Fibroblast of peridontal ligament (primary cell): ENCODE results near the gene ABHD1.
"Not testable (repeated sequence)": the region's sequence is repeated elsewhere in the genome, so short reads cannot be mapped to it uniquely, and the experiment has no call there.

Source experiments
- DNase-seq: peaks from one replicate; pipeline ENCODE4 v3.0.0-alpha.2; 2010; ENCODE audit errors: extremely low read depth

ABHD1 gene

DNA sequence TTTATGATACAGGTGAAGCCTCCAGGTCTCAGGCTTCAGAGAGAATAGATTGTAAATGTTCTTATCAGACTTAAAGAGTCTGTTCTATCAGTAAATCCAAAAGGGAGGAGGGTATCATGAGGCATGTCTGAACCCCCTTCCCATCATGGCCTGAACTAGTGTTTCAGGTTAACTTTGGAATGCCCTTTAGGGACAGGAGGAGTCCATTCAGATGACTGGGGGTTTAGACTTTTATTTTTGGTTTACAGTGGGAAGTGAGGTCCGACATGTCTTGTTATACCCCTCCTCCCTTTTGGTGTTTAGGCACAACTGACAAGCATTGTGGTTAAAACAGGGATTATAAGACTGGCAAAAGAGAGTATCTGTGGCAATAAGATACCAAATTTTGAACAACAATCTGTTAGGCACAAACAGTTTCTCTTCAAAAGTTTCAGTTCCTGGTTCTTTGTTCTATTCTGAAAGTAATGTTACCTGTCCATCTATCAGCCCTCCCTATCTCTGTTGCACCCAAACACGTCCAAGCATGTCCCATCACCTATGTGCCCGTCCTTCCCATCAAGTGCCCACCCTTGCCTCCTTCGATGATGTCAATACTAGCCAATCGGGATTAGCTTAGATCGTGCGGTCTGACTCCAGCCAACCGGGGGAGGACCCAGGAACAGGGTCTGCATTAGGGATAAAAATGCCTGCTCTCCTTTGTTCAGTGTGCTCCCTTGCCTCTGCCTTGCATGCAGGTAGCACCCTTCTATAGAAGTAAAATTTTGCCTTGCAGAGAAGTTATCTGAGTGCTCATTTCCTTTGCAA is 41.5 kb downstream of the ABHD1 start:
- no peak for DNase-seq

DNA sequence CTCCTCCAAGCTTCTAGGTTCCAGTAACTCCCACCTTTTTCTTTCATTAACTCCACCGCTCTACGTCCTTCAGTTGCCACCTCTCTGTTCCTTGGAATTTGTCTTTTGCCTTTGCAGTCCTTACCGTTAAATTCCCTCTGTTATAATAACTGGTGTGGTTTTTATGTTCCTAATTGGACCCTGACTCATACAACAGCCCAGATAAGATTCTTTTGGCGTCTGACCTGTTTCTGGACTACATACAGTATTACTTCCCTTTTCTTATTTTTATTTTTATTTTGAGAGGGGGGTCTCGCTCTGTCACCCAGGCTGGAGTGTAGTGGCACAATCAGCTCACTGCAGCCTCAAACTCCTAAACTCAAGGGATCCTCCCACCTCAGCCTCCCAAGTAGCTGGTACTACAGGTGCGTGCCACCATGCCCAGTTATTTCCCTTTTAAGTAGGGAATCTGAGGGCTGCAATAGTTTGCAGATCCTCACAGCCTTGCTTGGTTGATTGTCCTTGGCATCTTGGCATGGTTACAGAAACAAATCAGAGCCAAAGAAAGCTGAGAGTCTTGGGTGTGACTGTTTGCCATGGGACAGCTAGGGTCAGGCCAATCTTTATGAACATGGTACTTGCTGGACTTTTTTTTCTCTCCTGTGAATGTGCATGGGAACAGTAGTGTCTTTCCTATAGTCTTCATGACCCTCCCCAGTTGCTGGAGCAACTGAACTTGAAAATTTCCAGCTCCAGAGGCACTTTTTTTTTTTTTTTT is 47.1 kb downstream of the ABHD1 start:
- DNase-seq = no peak

DNA sequence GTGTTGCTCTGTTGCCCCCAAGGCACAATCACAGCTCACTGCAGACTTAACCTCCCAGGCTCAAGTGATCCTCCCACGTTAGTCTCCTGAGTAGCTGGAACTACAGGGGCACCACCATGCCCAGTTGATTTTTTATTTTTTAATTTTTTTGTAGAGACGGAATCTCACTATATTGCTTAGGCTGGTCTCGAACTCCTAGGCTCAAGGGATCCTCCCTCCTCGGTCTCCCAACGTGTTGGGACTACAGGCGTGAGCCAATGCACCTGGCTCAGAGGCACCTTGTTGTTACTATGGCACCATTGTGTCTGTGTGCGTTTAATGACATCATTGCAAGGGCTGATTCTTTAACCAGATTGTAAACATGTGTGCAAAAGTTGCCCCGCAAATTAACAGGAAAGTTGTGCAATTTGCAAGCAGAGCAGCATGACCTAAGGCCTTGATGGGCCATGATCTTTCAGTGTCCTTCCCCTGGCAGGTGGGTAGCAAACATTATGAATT is 47.8 kb downstream of the ABHD1 start:
- DNase-seq = peak; percentile 26

DNA sequence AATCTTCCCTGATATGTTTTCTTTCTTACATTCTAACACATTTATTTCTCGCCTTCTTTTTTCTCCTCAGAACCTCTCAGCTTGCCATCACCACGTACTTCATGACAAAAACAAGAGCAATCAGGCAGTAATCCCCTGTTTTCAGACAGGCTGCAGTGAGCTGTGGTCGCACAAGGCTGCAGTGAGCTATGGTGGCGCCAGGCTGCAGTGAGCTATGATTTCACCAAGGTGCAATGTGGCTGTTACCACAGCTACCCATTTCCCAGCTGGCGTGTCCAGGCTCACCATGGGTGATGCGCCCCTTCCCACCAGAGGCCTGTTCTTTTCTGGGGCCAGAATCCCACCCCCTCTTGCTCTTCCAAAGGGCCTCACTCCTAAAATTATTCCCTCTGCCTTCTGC is 51.0 kb downstream of the ABHD1 start:
- DNase-seq = no peak

DNA sequence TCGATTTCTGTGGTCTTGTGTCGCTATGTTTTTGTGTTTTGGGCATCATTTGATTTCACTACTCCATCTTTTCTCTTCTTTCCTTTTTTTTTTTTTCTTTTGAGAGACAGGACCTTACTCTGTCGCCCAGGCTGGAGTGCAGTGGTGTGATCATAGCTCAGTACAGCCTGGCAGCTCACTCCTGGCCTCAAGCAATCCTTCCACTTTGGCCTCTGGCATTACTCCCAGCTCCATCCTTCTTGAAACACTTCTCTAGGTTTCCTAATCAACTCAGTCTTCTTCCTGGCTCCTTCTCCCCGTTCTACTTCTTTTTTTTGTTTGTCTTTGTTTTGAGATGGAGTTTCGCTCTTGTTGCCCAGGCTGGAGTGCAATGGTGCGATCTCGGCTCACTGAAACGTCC is 51.7 kb downstream of the ABHD1 start:
- peak; percentile 28 for DNase-seq

DNA sequence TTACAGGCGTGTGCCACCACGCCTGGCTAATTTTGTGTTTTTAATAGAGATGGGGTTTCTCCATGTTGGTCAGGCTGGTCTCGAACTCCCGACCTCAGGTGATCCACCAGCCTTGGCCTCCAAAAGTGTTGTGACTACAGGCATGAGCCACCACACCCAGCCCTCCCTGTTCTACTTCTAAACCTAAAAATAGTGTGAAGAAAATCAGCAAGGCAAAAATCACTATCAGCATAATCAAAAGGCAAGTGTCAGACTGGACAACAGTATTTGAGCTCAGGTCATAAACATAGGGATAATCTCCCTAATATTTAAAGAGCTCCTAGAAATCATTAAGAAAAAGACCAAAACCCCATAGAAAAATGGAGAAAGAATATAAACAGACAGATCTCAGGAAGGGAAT is 52.2 kb downstream of the ABHD1 start:
- DNase-seq = not testable (repeated sequence)

DNA sequence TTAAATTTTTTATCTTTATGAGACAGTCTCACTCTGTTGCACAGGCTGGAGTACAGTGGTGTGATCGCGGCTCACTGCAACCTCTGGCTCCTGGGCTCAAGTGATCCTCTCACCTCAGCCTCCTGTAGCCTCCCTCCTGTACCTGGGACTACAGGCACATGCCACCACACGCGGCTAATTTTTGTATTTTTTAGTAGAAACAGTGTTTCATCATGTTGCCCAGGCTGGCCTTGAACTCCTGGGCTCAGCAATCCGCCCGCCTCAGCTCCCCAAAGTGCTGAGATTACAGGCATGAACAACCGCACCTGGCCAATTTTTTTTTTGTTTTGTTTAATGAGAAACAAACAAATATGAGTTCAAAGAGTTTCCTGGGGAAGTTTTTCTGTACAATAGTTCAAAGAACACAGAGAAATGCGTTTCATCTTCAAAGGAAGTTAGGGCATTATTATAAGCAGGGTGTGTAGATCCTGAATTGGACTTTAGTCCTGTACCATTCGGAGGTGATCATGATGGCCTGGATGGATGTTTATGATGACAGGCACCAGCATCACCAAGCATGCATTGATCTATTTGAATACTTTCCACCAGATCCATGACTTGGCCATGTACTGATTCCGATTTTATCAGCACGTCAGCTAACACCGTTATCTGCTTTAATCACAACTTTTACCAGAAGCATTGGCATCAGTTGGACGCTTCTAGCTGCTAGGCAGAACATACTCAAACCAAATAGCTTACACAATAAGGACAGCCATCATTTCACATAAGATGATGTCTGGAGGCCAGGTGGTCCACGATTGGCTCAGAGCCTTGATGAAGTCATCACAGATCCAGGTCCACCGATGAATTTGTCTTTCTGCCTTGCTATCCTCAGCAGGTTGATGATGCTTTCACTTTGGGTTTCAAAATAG is 54.1 kb downstream of the ABHD1 start:
- no peak for DNase-seq

GRCh38 chr2:27178469-27178868 is 54.9 kb downstream of the ABHD1 start:
- DNase-seq = no peak

GRCh38 chr2:27179344-27180000 is 55.9 kb downstream of the ABHD1 start:
- no peak for DNase-seq
